ENCODE results near the gene ANKRD50.

ANKRD50 gene

DNA sequence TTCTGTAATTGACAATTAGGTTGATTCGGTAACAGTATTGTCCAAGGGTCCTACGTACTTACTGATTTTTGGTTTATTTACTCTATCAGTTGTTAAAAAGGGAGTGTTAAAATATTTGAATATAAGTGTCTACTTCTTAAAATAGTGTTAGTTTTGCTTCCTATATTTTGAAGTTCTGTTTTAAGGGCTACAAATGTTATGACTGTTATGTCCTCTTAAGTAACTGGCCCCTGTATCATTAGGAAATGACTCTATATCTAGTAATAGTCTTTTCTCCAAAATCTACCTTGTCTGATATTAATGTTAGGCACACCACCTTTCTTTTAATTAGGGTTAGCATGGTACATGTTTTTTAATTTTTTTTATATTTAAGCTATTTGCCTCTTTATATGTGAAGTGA is 30.1 kb downstream of the ANKRD50 start:
- no peak for DNase-seq (ENCODE audit: extremely low spot score)
- TF ChIP-seq FOXA1 (IDR thresholded peaks at IDR 0.05) (no peak), LEF1 (IDR thresholded peaks at IDR 0.05; ENCODE audit: borderline replicate concordance) (no peak), FOXM1 (IDR thresholded peaks at IDR 0.05; ENCODE audit: borderline replicate concordance) (no peak), BHLHE40 (IDR thresholded peaks at IDR 0.05; ENCODE audit: borderline replicate concordance) (no peak), PKNOX1 (IDR thresholded peaks at IDR 0.05) (no peak), L3MBTL2 (conservative IDR thresholded peaks at IDR 0.05) (no peak), HDGF (IDR thresholded peaks at IDR 0.05; ENCODE audit: borderline replicate concordance) (no peak), ELF4 (IDR thresholded peaks at IDR 0.05) (no peak), ZNF384 (IDR thresholded peaks at IDR 0.05) (no peak), NFRKB (IDR thresholded peaks at IDR 0.05) (no peak), ARNT (IDR thresholded peaks at IDR 0.05) (no peak), SUZ12 (IDR thresholded peaks at IDR 0.05) (no peak), SP1 (IDR thresholded peaks at IDR 0.05) (no peak), TARDBP (IDR thresholded peaks at IDR 0.05) (no peak), CTBP1 (IDR thresholded peaks at IDR 0.05; ENCODE audit: borderline replicate concordance) (no peak), FOXK2 (IDR thresholded peaks at IDR 0.05) (no peak)
- CTCF ChIA-PET: no interaction called here
- POLR2A ChIA-PET: no interaction called here

- ChIA-PET CTCF (no interaction called here), POLR2A (no interaction called here)
- DNase-seq (ENCODE audit: extremely low spot score): no peak
- TF ChIP-seq ZNF384 (IDR thresholded peaks at IDR 0.05): no peak
Observed at GRCh38 chr4:124666496-124666895, 46.0 kb downstream of the ANKRD50 start.

- no peak for TF ChIP-seq PKNOX1 (IDR thresholded peaks at IDR 0.05)
- no peak for TF ChIP-seq ARNT (IDR thresholded peaks at IDR 0.05)
- TF ChIP-seq NFRKB (IDR thresholded peaks at IDR 0.05): no peak
- no peak for TF ChIP-seq ZNF384 (IDR thresholded peaks at IDR 0.05)
- TF ChIP-seq TARDBP (IDR thresholded peaks at IDR 0.05): no peak
- no peak for TF ChIP-seq FOXM1 (IDR thresholded peaks at IDR 0.05; ENCODE audit: borderline replicate concordance)
- TF ChIP-seq FOXK2 (IDR thresholded peaks at IDR 0.05): no peak
- no peak for TF ChIP-seq LEF1 (IDR thresholded peaks at IDR 0.05; ENCODE audit: borderline replicate concordance)
- POLR2A ChIA-PET: no interaction called here
- no peak for DNase-seq (ENCODE audit: extremely low spot score)
- CTCF ChIA-PET: no interaction called here
Observed at GRCh38 chr4:124658795-124659194, 53.7 kb downstream of the ANKRD50 start.

DNA sequence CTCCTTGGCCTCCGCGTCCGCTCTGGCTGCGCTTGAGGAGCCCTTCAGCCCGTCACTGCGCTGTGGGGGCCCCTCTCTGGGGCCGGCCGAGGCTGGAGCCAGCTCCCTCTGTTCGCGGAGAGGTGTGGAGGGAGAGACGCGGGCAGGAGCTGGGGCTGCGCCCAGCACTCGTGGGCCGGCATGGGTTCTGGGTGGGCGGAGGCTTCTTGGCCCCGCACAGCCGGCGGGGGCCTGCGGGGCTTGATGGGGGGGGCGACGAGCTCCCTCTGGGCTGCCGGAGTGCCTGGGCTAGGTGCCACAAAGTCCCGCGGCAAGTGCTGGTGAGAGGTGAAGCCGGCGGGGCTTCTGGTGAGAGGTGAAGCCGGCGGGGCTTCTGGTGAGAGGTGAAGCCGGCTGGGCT is 61.9 kb downstream of the ANKRD50 start:
- CTCF ChIA-PET: no interaction called here

GRCh38 chr4:124647599-124647998 is 64.9 kb downstream of the ANKRD50 start:
- POLR2A ChIA-PET: no interaction called here
- TF ChIP-seq TARDBP (IDR thresholded peaks at IDR 0.05) (no peak), SUZ12 (IDR thresholded peaks at IDR 0.05) (no peak), LEF1 (IDR thresholded peaks at IDR 0.05; ENCODE audit: borderline replicate concordance) (no peak), FOXA1 (IDR thresholded peaks at IDR 0.05) (no peak), ZNF384 (IDR thresholded peaks at IDR 0.05) (no peak), PKNOX1 (IDR thresholded peaks at IDR 0.05) (no peak), L3MBTL2 (conservative IDR thresholded peaks at IDR 0.05) (no peak), NFRKB (IDR thresholded peaks at IDR 0.05) (no peak), FOXK2 (IDR thresholded peaks at IDR 0.05) (no peak)
- no peak for DNase-seq (ENCODE audit: extremely low spot score)
- CTCF ChIA-PET: no interaction called here

More for the DNA sequence above, 61.9 kb downstream of the ANKRD50 start:
- no peak for DNase-seq (ENCODE audit: extremely low spot score)
- TF ChIP-seq BHLHE40 (IDR thresholded peaks at IDR 0.05; ENCODE audit: borderline replicate concordance) (no peak), HDGF (IDR thresholded peaks at IDR 0.05; ENCODE audit: borderline replicate concordance) (no peak), LEF1 (IDR thresholded peaks at IDR 0.05; ENCODE audit: borderline replicate concordance) (no peak), FOXA1 (IDR thresholded peaks at IDR 0.05) (no peak), ZNF384 (IDR thresholded peaks at IDR 0.05) (no peak), TARDBP (IDR thresholded peaks at IDR 0.05) (no peak), FOXK2 (IDR thresholded peaks at IDR 0.05) (no peak), SP1 (IDR thresholded peaks at IDR 0.05) (no peak), L3MBTL2 (conservative IDR thresholded peaks at IDR 0.05) (no peak), PKNOX1 (IDR thresholded peaks at IDR 0.05) (no peak), ELF4 (IDR thresholded peaks at IDR 0.05) (no peak), CTBP1 (IDR thresholded peaks at IDR 0.05; ENCODE audit: borderline replicate concordance) (no peak), FOXM1 (IDR thresholded peaks at IDR 0.05; ENCODE audit: borderline replicate concordance) (no peak), NFRKB (IDR thresholded peaks at IDR 0.05) (no peak), SUZ12 (IDR thresholded peaks at IDR 0.05) (no peak), ARNT (IDR thresholded peaks at IDR 0.05) (no peak)
- POLR2A ChIA-PET: no interaction called here

GRCh38 chr4:124644621-124645020 is 67.9 kb downstream of the ANKRD50 start:
- no peak for TF ChIP-seq TARDBP (IDR thresholded peaks at IDR 0.05)
- TF ChIP-seq FOXK2 (IDR thresholded peaks at IDR 0.05): no peak
- CTCF ChIA-PET: no interaction called here
- POLR2A ChIA-PET: no interaction called here
- DNase-seq (ENCODE audit: extremely low spot score): no peak

- TF ChIP-seq ZNF384 (IDR thresholded peaks at IDR 0.05) (no peak), SUZ12 (IDR thresholded peaks at IDR 0.05) (no peak), TARDBP (IDR thresholded peaks at IDR 0.05) (no peak), HDGF (IDR thresholded peaks at IDR 0.05; ENCODE audit: borderline replicate concordance) (no peak)
- POLR2A ChIA-PET: no interaction called here
- DNase-seq (ENCODE audit: extremely low spot score): no peak
- CTCF ChIA-PET: no interaction called here
Observed at GRCh38 chr4:124642846-124643245, 69.7 kb downstream of the ANKRD50 start.

Data from HEK293T (cell line).